Naive thymus-derived CD4-positive, alpha-beta T cell (primary cell): ENCODE data around the gene RASSF5. TPM values are rescaled to one million over a fixed set of nuclear protein-coding genes. Genes with fewer than 3 reads are reported as not detected.
"Not testable (repeated sequence)": the region's sequence is repeated elsewhere in the genome, so short reads cannot be mapped to it uniquely, and the experiment has no call there.

ENCODE experiments used
- ATAC-seq: fragments of 150-1000 bp; cut with Tn5 transposase; 2 replicates; pipeline ENCODE4 v1.10.0; 2021; ENCODE audit warnings: mild to moderate bottlenecking, moderate library complexity
- CTCF ChIA-PET: fragments of 350-600 bp; sonication (Branson Sonifier 250); formaldehyde crosslinking; loops from one replicate; lab custom pipeline; 2021; ENCODE audit warnings: antibody characterized with exemption; lab: Charles Lee
- POLR2A ChIA-PET: fragments of 350-600 bp; sonication (Branson Sonifier 250); formaldehyde crosslinking; loops from one replicate; lab custom pipeline; 2021; ENCODE audit warnings: antibody characterized with exemption, inconsistent platforms; lab: Charles Lee
- DNase-seq, 9 donors: peaks; one replicate each; pipeline versions ENCODE4 v3.0.0 to v3.0.0-alpha.2; 2020 to 2022; ENCODE audit warnings: mixed read lengths in 1 of 9
- H3K27ac ChIP-seq: one replicate; pipeline ENCODE4 v1.7.0; 2013; ENCODE audit warnings: mild to moderate bottlenecking, low read depth, low read length, moderate library complexity
- H3K27me3 ChIP-seq, 2 donors: one replicate each; pipeline ENCODE4 v1.7.0; 2013; ENCODE audit warnings: low read length in 2 of 2, mild to moderate bottlenecking in 2 of 2, moderate library complexity in 2 of 2; ENCODE audit not compliant: control insufficient read depth in 2 of 2, insufficient read depth in 2 of 2
- H3K36me3 ChIP-seq, 3 experiments: 1 replicate in 2 of 3; 2 replicates in 1 of 3; pipeline ENCODE4 v1.7.0; 2013; ENCODE audit warnings: low read length in 3 of 3, mild to moderate bottlenecking in 3 of 3, moderate library complexity in 1 of 3; ENCODE audit not compliant: insufficient read depth in 3 of 3, control insufficient read depth in 2 of 3
- H3K4me1 ChIP-seq, 2 donors: one replicate each; pipeline ENCODE4 v1.7.0; 2013; ENCODE audit warnings: low read length in 2 of 2, mild to moderate bottlenecking in 2 of 2, moderate library complexity in 1 of 2; ENCODE audit not compliant: control insufficient read depth in 2 of 2, insufficient read depth in 2 of 2
- H3K4me3 ChIP-seq: 2 replicates; pipeline ENCODE4 v1.7.0; 2013; ENCODE audit warnings: mild to moderate bottlenecking, low read length
- H3K9me3 ChIP-seq, 3 experiments: 1 replicate in 2 of 3; 2 replicates in 1 of 3; pipeline ENCODE4 v1.7.0; 2013; ENCODE audit warnings: low read length in 3 of 3; ENCODE audit not compliant: control insufficient read depth in 2 of 3
- H3K27ac Mint-ChIP-seq, 9 donors: one replicate each; pipeline ENCODE4 v1.8.0; 2020 to 2022; ENCODE audit warnings: mixed read lengths in 9 of 9, mild to moderate bottlenecking in 8 of 9, moderate library complexity in 5 of 9, inconsistent platforms in 2 of 9
- H3K27me3 Mint-ChIP-seq, 5 donors: one replicate each; pipeline ENCODE4 v1.8.0; 2021 to 2022; ENCODE audit warnings: mixed read lengths in 5 of 5, mild to moderate bottlenecking in 1 of 5
- H3K36me3 Mint-ChIP-seq, 5 donors: one replicate each; pipeline ENCODE4 v1.8.0; 2020 to 2022; ENCODE audit warnings: mixed read lengths in 5 of 5, mild to moderate bottlenecking in 3 of 5, inconsistent platforms in 1 of 5
- H3K4me1 Mint-ChIP-seq, 7 donors: one replicate each; pipeline ENCODE4 v1.8.0; 2020 to 2022; ENCODE audit warnings: mixed read lengths in 7 of 7, mild to moderate bottlenecking in 3 of 7, inconsistent platforms in 1 of 7
- H3K4me3 Mint-ChIP-seq, 10 donors: one replicate each; pipeline ENCODE4 v1.8.0; 2020 to 2022; ENCODE audit warnings: mild to moderate bottlenecking in 10 of 10, mixed read lengths in 10 of 10, moderate library complexity in 6 of 10, inconsistent platforms in 2 of 10
- H3K9me3 Mint-ChIP-seq, 11 donors: one replicate each; pipeline ENCODE4 v1.8.0; 2020 to 2022; ENCODE audit warnings: mixed read lengths in 11 of 11, mild to moderate bottlenecking in 4 of 11, inconsistent platforms in 1 of 11, moderate library complexity in 1 of 11
- intact Hi-C, 2 donors: fragments of 100-400 bp; cut with micrococcal nuclease; formaldehyde crosslinking; loops; one replicate each; pipeline ENCODE4 v1.15.1; 2023
- polyA plus RNA-seq, 2 donors: library from polyadenylated mRNA; unstranded; fragments of 300-500 nt; fragmentation: Illumina TruSeq; gene quantifications; one replicate each; pipeline ENCODE4 v1.2.3, GENCODE V29; 2021
- total RNA-seq, 6 experiments: library from RNA in 5 of 6; stranded (reverse) in 5 of 6; gene quantifications; 1 replicate in 5 of 6; 2 replicates in 1 of 6; pipeline ENCODE4 v1.2.3 and lab custom pipeline; 2021 to 2026

Gene RASSF5
- total and polyA plus RNA-seq, 7 experiments from 2014 or later = 155 to 416 (median 227) TPM

DNA sequence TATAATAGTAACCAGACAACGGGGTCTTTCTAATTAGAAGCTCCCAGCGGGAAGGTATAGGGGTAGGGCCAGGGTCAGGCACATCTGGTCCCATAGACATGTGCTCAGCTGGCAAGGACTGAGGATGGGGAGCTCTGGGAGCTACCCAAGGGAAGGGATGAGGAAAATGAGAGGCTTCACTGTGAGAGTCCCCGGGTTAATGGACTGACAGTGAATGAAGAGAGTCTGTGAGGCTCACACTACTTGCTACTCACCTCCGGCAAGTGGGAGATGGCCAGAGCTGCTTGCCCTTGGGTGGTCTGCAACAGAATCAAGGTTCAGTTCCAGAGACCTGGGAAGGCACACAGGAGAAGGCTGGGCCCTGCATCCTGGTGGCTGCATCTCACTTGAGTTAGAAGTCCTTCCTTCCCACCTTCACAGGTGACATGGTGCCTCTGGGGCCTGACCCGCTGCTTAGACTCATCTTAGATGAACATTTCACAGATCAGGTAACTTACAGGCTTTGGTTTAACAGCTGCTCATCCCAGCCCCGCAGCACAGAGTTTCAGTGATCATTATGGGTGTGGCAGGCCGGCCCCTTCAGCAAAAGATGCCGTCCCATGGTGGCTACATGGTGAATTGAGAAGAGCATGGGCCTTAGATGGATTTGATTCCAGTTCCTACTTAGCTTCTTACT is 73.2 kb downstream of the RASSF5 start:
- no peaks in the 10 kb centered on the region for H3K9me3 Mint-ChIP-seq
- Histone ChIP-seq H3K4me1 (peaks cover 81 to 90% of the 10 kb centered on the region in 2 donors), H3K27ac (peak overlapping the region; percentile 90), H3K9me3 (no peaks in the 10 kb centered on the region), H3K27me3 (no peaks in the 10 kb centered on the region), H3K36me3 (peaks cover 23 to 34% (median 33%) of the 10 kb centered on the region in 3 experiments), H3K4me3 (peak overlapping the region; percentile 19)
- H3K4me1 Mint-ChIP-seq = peaks cover 68 to 94% (median 91%) of the 10 kb centered on the region in 7 donors
- H3K4me3 Mint-ChIP-seq = peak overlapping the region; percentile 65 to 88 (median 77)
- H3K27ac Mint-ChIP-seq = peak overlapping the region; percentile 86 to 100 (median 93)
- peaks cover 14 to 52% (median 22%) of the 10 kb centered on the region in 5 donors for H3K36me3 Mint-ChIP-seq
- DNase-seq (peak in 1 of 9 donors; percentile 14), ATAC-seq (no peak)
- no peaks in the 10 kb centered on the region for H3K27me3 Mint-ChIP-seq
- intact Hi-C loops = loop anchor here (1.0 to 5.0 kb wide), 4 partner anchors 10 to 108 kb away; partner anchors contain the start of gene IKBKE (in 1 of the 2)
- ChIA-PET CTCF (interaction anchor here (0.6 to 15.4 kb wide), 8 partner anchors 10 to 251 kb away, joined by 3 to 424 read pairs (median 6); partner anchors contain the start of gene IKBKE), POLR2A (interaction anchor here (0.5 to 30.7 kb wide), 5 partner anchors 8 to 35 kb away, joined by 3 to 722 read pairs (median 6); no protein-coding TSS in a partner anchor)

DNA sequence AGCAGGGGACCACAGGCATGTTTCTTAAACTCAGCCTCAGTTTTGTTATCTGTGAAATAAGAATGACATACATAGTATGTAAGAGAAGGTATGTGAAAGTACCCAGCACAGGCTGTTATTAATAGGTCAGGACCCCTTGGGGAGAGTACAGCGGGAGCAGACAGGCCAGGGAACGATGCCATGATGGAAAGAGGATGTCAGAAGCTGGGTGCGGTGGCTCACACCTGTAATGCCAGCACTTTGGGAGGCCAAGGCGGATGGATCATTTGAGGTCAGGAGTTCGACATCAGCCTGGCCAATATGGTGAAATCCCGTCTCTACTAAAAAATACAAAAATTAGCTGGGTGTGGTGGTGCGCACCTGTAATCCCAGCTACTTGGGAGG is 73.8 kb downstream of the RASSF5 start:
- DNase-seq, ATAC-seq, H3K27me3 ChIP-seq, H3K9me3 ChIP-seq, H3K4me3 ChIP-seq, H3K27me3 Mint-ChIP-seq, H3K9me3 Mint-ChIP-seq: not testable (repeated sequence)
- Mint-ChIP-seq H3K4me1 (peaks cover 64 to 92% (median 87%) of the 10 kb centered on the region in 7 donors), H3K4me3 (peak overlapping the region; percentile 65 to 88 (median 77)), H3K36me3 (peaks cover 14 to 55% (median 22%) of the 10 kb centered on the region in 5 donors), H3K27ac (peak overlapping the region; percentile 86 to 100 (median 93))
- intact Hi-C loops = loop anchor here in 1 of 2 donors (5.0 kb wide), 1 partner anchor 109 kb away; the partner anchor contains the start of gene IKBKE
- peak overlapping the region; percentile 90 for H3K27ac ChIP-seq
- peaks cover 76 to 84% of the 10 kb centered on the region in 2 donors for H3K4me1 ChIP-seq
- CTCF ChIA-PET = interaction anchor here (0.6 to 15.4 kb wide), 8 partner anchors 11 to 250 kb away, joined by 3 to 424 read pairs (median 6); partner anchors contain the start of gene IKBKE
- H3K36me3 ChIP-seq = peaks cover 28 to 39% (median 36%) of the 10 kb centered on the region in 3 experiments
- POLR2A ChIA-PET = interaction anchor here (1.8 to 30.7 kb wide), 3 partner anchors 8 to 36 kb away, joined by 6 to 722 read pairs (median 37); no protein-coding TSS in a partner anchor

DNA sequence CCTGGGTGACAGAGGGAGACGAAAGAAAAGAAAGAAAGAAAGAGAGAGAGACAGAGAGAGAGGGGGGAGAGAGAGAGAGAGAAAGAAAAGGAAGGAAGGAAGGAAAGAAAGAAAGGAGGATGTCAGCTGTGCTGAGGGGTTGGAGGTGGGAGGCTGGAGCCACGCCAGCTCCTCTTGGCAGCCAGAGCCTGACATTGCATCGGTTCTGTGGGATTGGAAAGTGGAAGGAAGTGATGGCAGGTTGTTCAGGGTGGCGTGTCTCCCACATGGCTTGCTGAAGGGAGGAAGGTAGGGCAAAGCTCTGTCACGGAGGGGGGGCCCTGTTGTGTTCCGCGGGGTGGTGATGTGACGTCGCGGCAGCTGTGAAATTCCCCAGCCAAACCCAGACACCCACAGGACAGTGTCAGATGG is 74.2 kb downstream of the RASSF5 start:
- ChIA-PET POLR2A (interaction anchor here (1.8 to 30.7 kb wide), 3 partner anchors 9 to 36 kb away, joined by 6 to 722 read pairs (median 37); no protein-coding TSS in a partner anchor), CTCF (interaction anchor here (0.9 to 15.4 kb wide), 6 partner anchors 10 to 119 kb away, joined by 4 to 424 read pairs (median 8); partner anchors contain the start of gene IKBKE)
- Histone ChIP-seq H3K9me3 (no peaks in the 10 kb centered on the region), H3K36me3 (peaks cover 28 to 43% (median 41%) of the 10 kb centered on the region in 3 experiments), H3K27me3 (no peaks in the 10 kb centered on the region), H3K4me3 (peak overlapping the region; percentile 11), H3K4me1 (peaks cover 71 to 80% of the 10 kb centered on the region in 2 donors), H3K27ac (peak overlapping the region; percentile 90)
- ATAC-seq = peak; percentile 74
- Mint-ChIP-seq H3K4me1 (peaks cover 59 to 92% (median 84%) of the 10 kb centered on the region in 7 donors), H3K9me3 (no peaks in the 10 kb centered on the region), H3K27ac (peak overlapping the region; percentile 86 to 100 (median 93)), H3K36me3 (peaks cover 14 to 51% (median 23%) of the 10 kb centered on the region in 5 donors), H3K27me3 (no peaks in the 10 kb centered on the region), H3K4me3 (peak overlapping the region; percentile 65 to 83 (median 76))
- DNase-seq = peak in 7 of 9 donors; percentile 40 to 86 (median 54)
- intact Hi-C loops = loop anchor here in 1 of 2 donors (5.0 kb wide), 1 partner anchor 109 kb away; the partner anchor contains the start of gene IKBKE

DNA sequence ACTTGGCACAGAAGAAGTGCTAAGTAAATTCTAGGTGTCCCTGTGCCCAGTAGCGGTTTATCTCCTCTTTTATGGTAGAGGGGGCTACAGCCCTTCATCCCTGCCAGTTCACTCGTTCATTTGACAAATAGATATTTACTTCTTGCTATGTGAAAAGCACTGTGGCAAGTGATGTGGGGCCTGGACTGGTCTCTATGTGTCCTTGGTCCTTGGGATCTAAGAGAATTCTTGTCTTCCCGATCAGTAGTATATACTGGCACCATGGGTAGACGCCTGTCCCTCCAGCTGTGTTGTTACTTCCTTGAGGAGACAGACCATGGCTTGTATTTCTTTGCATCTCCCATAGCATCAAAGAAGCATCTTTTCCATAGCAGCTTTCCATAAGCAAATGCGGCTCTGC is 75.2 kb downstream of the RASSF5 start:
- peaks cover 17 to 49% (median 25%) of the 10 kb centered on the region in 5 donors for H3K36me3 Mint-ChIP-seq
- CTCF ChIA-PET = interaction anchor here (1.1 to 15.4 kb wide), 10 partner anchors 10 to 112 kb away, joined by 4 to 424 read pairs (median 6); partner anchors contain the start of gene IKBKE

DNA sequence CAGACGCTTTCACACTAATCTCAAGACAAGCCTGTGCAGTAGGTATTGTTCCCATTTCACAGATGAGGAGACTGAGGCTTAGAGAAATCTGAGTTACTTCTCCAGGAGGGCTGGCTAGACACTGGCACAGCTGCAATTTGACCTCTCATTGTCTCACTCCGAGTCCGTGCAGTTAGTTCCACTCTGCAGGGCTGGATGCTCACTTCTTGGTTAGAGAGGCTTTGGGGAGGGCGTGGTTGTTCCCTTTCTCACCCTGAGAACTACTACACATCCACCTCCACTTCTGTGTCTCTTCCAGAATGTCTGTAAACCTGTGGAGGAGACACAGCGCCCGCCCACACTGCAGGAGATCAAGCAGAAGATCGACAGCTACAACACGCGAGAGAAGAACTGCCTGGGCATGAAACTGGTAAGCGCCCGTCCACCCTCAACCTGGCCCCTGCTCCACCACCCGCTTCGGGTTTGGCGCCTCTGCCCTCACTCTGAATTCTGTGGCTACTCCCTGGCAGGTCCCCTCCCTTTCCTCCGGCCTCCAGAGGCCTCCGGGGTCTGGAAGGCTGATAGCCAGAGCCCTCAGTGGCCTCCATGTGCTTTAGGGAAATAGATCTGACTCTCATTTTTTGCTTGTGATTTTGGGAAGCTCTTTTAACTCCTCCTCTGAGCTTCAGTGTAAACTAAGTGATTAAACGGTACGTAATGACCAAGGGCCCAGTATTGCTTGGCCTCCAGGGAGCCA is 75.8 kb downstream of the RASSF5 start:
- CTCF ChIA-PET = interaction anchor here (0.7 to 15.4 kb wide), 15 partner anchors 10 to 113 kb away, joined by 3 to 424 read pairs (median 6); partner anchors contain the start of genes IKBKE and RASSF5
- H3K27me3 ChIP-seq = no peaks in the 10 kb centered on the region
- H3K4me3 Mint-ChIP-seq = peak overlapping the region; percentile 74 to 90 (median 82)
- peaks cover 36 to 59% (median 42%) of the 10 kb centered on the region in 3 experiments for H3K36me3 ChIP-seq
- no peaks in the 10 kb centered on the region for H3K9me3 Mint-ChIP-seq
- peaks cover 46 to 92% (median 80%) of the 10 kb centered on the region in 7 donors for H3K4me1 Mint-ChIP-seq
- peaks cover 56 to 64% of the 10 kb centered on the region in 2 donors for H3K4me1 ChIP-seq
- H3K36me3 Mint-ChIP-seq = peaks cover 16 to 45% (median 22%) of the 10 kb centered on the region in 5 donors
- H3K9me3 ChIP-seq = no peaks in the 10 kb centered on the region
- DNase-seq = peak in 1 of 9 donors; percentile 28
- peak overlapping the region; percentile 86 to 100 (median 93) for H3K27ac Mint-ChIP-seq
- H3K4me3 ChIP-seq = peak overlapping the region; percentile 11
- H3K27ac ChIP-seq = peak overlapping the region; percentile 90
- no peaks in the 10 kb centered on the region for H3K27me3 Mint-ChIP-seq
- POLR2A ChIA-PET = interaction anchor here (0.7 to 30.7 kb wide), 5 partner anchors 9 to 40 kb away, joined by 3 to 722 read pairs (median 3); no protein-coding TSS in a partner anchor
- no peak for ATAC-seq
- intact Hi-C loops = loop anchor here (1.0 to 5.0 kb wide), 8 partner anchors 29 to 121 kb away; partner anchors contain the start of genes RASSF5 (in 2 of the 2), EIF2D (in 1 of the 2) and IKBKE (in 1 of the 2)

More for the DNA sequence above, 75.2 kb downstream of the RASSF5 start:
- Histone ChIP-seq H3K27me3 (no peaks in the 10 kb centered on the region), H3K4me3 (peak overlapping the region; percentile 11), H3K27ac (peak overlapping the region; percentile 90), H3K9me3 (no peaks in the 10 kb centered on the region), H3K4me1 (peaks cover 62 to 70% of the 10 kb centered on the region in 2 donors), H3K36me3 (peaks cover 34 to 53% (median 42%) of the 10 kb centered on the region in 3 experiments)
- H3K27ac Mint-ChIP-seq = peak overlapping the region; percentile 86 to 100 (median 93)
- H3K9me3 Mint-ChIP-seq = no peaks in the 10 kb centered on the region
- peak overlapping the region in 9 of 10 donors; percentile 21 to 85 (median 77) for H3K4me3 Mint-ChIP-seq
- intact Hi-C loops = loop anchor here (2.0 to 5.0 kb wide), 2 partner anchors 76 to 110 kb away; partner anchors contain the start of genes RASSF5 (in 2 of the 2) and IKBKE (in 1 of the 2)
- H3K4me1 Mint-ChIP-seq = peaks cover 52 to 92% (median 83%) of the 10 kb centered on the region in 7 donors
- no peak for DNase-seq
- H3K27me3 Mint-ChIP-seq = no peaks in the 10 kb centered on the region
- POLR2A ChIA-PET = interaction anchor here (1.1 to 30.7 kb wide), 3 partner anchors 23 to 39 kb away, joined by 3 to 722 read pairs (median 17); no protein-coding TSS in a partner anchor
- ATAC-seq = no peak
